ENCODE measurements around the gene PSMD14. TPM values are rescaled to one million over a fixed set of nuclear protein-coding genes. Genes with fewer than 3 reads are reported as not detected.

PSMD14 gene
- total RNA-seq, 1 experiment from 2014 or later: 118 TPM

DNA sequence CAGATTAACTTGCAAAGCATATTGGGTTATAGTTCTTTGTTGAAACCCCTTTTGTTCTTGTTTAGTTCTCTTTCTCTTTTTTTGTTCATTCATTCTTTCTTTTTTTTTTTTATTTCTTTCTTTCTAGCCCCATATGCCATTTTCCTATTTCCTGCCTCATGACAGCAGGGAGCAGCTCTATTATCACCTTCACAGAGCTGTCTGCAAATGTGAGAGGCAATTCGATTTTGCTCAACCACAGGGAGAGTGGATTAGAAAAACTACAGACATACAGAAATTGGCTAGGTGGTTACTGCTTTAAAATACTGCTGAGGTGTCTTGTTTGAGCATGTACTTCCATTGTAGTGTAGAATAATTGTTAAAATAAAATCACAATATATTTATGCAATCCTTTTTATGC lies 63.6 kb downstream of the PSMD14 start:
- H3K9me3 ChIP-seq (ENCODE audit: control insufficient read depth in 1 of 2, insufficient read depth in 1 of 2, low read depth in 1 of 2, low read length in 2 of 2): no peaks in the 10 kb centered on the region
- peaks cover 10% of the 10 kb centered on the region; the same call in 1 of the 2 replicates for H4K20me1 ChIP-seq (ENCODE audit: insufficient read depth)
- no peaks in the 10 kb centered on the region for H3K9me2 ChIP-seq (ENCODE audit: insufficient read depth)
- H3K27ac ChIP-seq (ENCODE audit: low read depth, low read length): no peak overlapping the region
- H3K79me2 ChIP-seq (ENCODE audit: insufficient read depth, low read length): peaks cover 68% of the 10 kb centered on the region
- H3K4me1 ChIP-seq (ENCODE audit: control insufficient read depth in 1 of 2, insufficient read depth in 2 of 2, low read length in 2 of 2): no peaks in the 10 kb centered on the region
- RAD21 ChIA-PET (ENCODE audit: low non-redundant PET in 1 of 2, low total read pairs in 2 of 2, uncharacterized antibody in 2 of 2, unreplicated experiment in 2 of 2): no interaction called here
- no peak overlapping the region for H3K4me2 ChIP-seq (ENCODE audit: low read length)
- no peak for TF ChIP-seq YY1 (IDR thresholded peaks at IDR 0.05; ENCODE audit: extremely low read depth, insufficient replicate concordance, low read depth, low read length)
- no peak for TF ChIP-seq TCF7L2 (IDR thresholded peaks at IDR 0.05; ENCODE audit: borderline replicate concordance, extremely low read depth, insufficient read depth, insufficient read length)
- no peak for TF ChIP-seq POLR2AphosphoS5 (IDR thresholded peaks at IDR 0.05; ENCODE audit: low read depth, low read length)
- no peak for TF ChIP-seq POLR2A (IDR thresholded peaks at IDR 0.05; ENCODE audit: borderline replicate concordance, extremely low read depth, insufficient read depth, insufficient read length)
- no peak for TF ChIP-seq SIN3A (IDR thresholded peaks at IDR 0.05; ENCODE audit: low read depth)
- TF ChIP-seq, protein P1, sequence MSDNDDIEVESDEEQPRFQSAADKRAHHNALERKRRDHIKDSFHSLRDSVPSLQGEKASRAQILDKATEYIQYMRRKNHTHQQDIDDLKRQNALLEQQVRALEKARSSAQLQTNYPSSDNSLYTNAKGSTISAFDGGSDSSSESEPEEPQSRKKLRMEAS (IDR thresholded peaks at IDR 0.05): no peak
- TF ChIP-seq, protein P2, sequence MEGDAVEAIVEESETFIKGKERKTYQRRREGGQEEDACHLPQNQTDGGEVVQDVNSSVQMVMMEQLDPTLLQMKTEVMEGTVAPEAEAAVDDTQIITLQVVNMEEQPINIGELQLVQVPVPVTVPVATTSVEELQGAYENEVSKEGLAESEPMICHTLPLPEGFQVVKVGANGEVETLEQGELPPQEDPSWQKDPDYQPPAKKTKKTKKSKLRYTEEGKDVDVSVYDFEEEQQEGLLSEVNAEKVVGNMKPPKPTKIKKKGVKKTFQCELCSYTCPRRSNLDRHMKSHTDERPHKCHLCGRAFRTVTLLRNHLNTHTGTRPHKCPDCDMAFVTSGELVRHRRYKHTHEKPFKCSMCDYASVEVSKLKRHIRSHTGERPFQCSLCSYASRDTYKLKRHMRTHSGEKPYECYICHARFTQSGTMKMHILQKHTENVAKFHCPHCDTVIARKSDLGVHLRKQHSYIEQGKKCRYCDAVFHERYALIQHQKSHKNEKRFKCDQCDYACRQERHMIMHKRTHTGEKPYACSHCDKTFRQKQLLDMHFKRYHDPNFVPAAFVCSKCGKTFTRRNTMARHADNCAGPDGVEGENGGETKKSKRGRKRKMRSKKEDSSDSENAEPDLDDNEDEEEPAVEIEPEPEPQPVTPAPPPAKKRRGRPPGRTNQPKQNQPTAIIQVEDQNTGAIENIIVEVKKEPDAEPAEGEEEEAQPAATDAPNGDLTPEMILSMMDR (IDR thresholded peaks at IDR 0.05 in 2 of 3, conservative IDR thresholded peaks at IDR 0.05 in 1 of 3; ENCODE audit: borderline replicate concordance in 1 of 3, insufficient read depth in 1 of 3, low read depth in 2 of 3, low read length in 2 of 3): no peak
- TF ChIP-seq, protein P3, sequence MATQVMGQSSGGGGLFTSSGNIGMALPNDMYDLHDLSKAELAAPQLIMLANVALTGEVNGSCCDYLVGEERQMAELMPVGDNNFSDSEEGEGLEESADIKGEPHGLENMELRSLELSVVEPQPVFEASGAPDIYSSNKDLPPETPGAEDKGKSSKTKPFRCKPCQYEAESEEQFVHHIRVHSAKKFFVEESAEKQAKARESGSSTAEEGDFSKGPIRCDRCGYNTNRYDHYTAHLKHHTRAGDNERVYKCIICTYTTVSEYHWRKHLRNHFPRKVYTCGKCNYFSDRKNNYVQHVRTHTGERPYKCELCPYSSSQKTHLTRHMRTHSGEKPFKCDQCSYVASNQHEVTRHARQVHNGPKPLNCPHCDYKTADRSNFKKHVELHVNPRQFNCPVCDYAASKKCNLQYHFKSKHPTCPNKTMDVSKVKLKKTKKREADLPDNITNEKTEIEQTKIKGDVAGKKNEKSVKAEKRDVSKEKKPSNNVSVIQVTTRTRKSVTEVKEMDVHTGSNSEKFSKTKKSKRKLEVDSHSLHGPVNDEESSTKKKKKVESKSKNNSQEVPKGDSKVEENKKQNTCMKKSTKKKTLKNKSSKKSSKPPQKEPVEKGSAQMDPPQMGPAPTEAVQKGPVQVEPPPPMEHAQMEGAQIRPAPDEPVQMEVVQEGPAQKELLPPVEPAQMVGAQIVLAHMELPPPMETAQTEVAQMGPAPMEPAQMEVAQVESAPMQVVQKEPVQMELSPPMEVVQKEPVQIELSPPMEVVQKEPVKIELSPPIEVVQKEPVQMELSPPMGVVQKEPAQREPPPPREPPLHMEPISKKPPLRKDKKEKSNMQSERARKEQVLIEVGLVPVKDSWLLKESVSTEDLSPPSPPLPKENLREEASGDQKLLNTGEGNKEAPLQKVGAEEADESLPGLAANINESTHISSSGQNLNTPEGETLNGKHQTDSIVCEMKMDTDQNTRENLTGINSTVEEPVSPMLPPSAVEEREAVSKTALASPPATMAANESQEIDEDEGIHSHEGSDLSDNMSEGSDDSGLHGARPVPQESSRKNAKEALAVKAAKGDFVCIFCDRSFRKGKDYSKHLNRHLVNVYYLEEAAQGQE (IDR thresholded peaks at IDR 0.05; ENCODE audit: low read depth): no peak
- TF ChIP-seq JUND (IDR thresholded peaks at IDR 0.05): no peak
- no peak for TF ChIP-seq EZH2 (IDR thresholded peaks at IDR 0.05)
- no peak for TF ChIP-seq ZNF274 (IDR thresholded peaks at IDR 0.05; ENCODE audit: low read depth, low read length)
- TF ChIP-seq SP1 (IDR thresholded peaks at IDR 0.05; ENCODE audit: low read depth): no peak
- no peak for TF ChIP-seq EZH2phosphoT487 (IDR thresholded peaks at IDR 0.05; ENCODE audit: borderline replicate concordance)
- TF ChIP-seq EGR1 (IDR thresholded peaks at IDR 0.05; ENCODE audit: low read depth): no peak
- TF ChIP-seq ZFX (IDR thresholded peaks at IDR 0.05): no peak
- intact Hi-C loops (cut with micrococcal nuclease): no loop called here
- BruUV-seq (replicated peaks): no TSS peak
- CTCF ChIA-PET: no interaction called here
- DNase-seq (ENCODE audit: low read depth, low spot score) (no peak), ATAC-seq (no peak)
- H3K36me3 ChIP-seq (ENCODE audit: control insufficient read depth in 1 of 2, insufficient read depth in 2 of 2, low read length in 2 of 2): peaks cover 4 to 10% of the 10 kb centered on the region in 2 experiments; a peak in 3 of 4 replicates
- H3K27me3 ChIP-seq (ENCODE audit: insufficient read depth, low read length): no peaks in the 10 kb centered on the region
- POLR2A ChIA-PET: no interaction called here
- H3K9ac ChIP-seq (ENCODE audit: low read length): no peak overlapping the region
- H2AFZ ChIP-seq (ENCODE audit: low read depth, low read length, poor library complexity, severe bottlenecking): no peak overlapping the region
- no peak overlapping the region for H3K4me3 ChIP-seq (replicated peaks in 1 of 2; ENCODE audit: low read depth in 1 of 2, low read length in 2 of 2)

Measured in HCT116 (cell line).